Activated T-helper 1 cell treated with anti-CD3 and anti-CD28 coated beads, Interleukin-12 subunit alpha, Interleukin-12 subunit beta, Interleukin-2, Interleukin-4 antibody, amounts not matched to agents 30 ng/mL and 10 ng/mL and 1 ng/mL, durations not matched to agents 14 hours and 24 hours and 36 hours (primary cell): ENCODE measurements around the gene TERT. TPM values are rescaled to one million over a fixed set of nuclear protein-coding genes. Genes with fewer than 3 reads are reported as not detected.
"Not testable (repeated sequence)": the region's sequence is repeated elsewhere in the genome, so short reads cannot be mapped to it uniquely, and the experiment has no call there.

Experiments
- DNase-seq: peaks from one replicate; pipeline ENCODE4 v3.0.0; 2021; ENCODE audit warnings: low spot score
- H3K27ac Mint-ChIP-seq: one replicate; pipeline ENCODE4 v1.8.0; 2021; ENCODE audit warnings: mild to moderate bottlenecking, mixed read lengths
- H3K27me3 Mint-ChIP-seq: one replicate; pipeline ENCODE4 v1.8.0; 2022; ENCODE audit warnings: mild to moderate bottlenecking, moderate library complexity, mixed read lengths; ENCODE audit not compliant: insufficient read depth
- H3K36me3 Mint-ChIP-seq: one replicate; pipeline ENCODE4 v1.8.0; 2021; ENCODE audit warnings: low read depth, mixed read lengths
- H3K4me1 Mint-ChIP-seq: one replicate; pipeline ENCODE4 v1.8.0; 2021; ENCODE audit warnings: low read depth, mixed read lengths
- H3K4me3 Mint-ChIP-seq: one replicate; pipeline ENCODE4 v1.8.0; 2021; ENCODE audit warnings: mild to moderate bottlenecking, moderate library complexity, mixed read lengths
- H3K9me3 Mint-ChIP-seq: one replicate; pipeline ENCODE4 v1.8.0; 2021; ENCODE audit warnings: mixed read lengths
- intact Hi-C: fragments of 100-400 bp; cut with micrococcal nuclease; formaldehyde crosslinking; loops from one replicate; pipeline ENCODE4 v1.15.1; 2024
- total RNA-seq: library from RNA; stranded (reverse); gene quantifications from 2 replicates; pipeline ENCODE4 v1.2.3, GENCODE V29; 2022

TERT gene
- total RNA-seq, 1 donor from 2014 or later, result 12.3 TPM

GRCh38 chr5:1282131-1282992, 12.5 kb downstream of the TERT start:
- H3K36me3 Mint-ChIP-seq, result peaks cover 5% of the 10 kb centered on the region
- intact Hi-C loops, result no loop called here
- H3K27me3 Mint-ChIP-seq, result no peaks in the 10 kb centered on the region
- no peak for DNase-seq
- no peak overlapping the region for H3K27ac Mint-ChIP-seq
- H3K4me3 Mint-ChIP-seq, result no peak overlapping the region
- H3K9me3 Mint-ChIP-seq, result no peaks in the 10 kb centered on the region
- no peaks in the 10 kb centered on the region for H3K4me1 Mint-ChIP-seq

GRCh38 chr5:1281038-1281882, 13.6 kb downstream of the TERT start:
- intact Hi-C loops, result no loop called here
- Mint-ChIP-seq H3K36me3 (peaks cover 10% of the 10 kb centered on the region), H3K27ac (no peak overlapping the region), H3K9me3 (no peaks in the 10 kb centered on the region), H3K4me1 (no peaks in the 10 kb centered on the region), H3K4me3 (no peak overlapping the region), H3K27me3 (no peaks in the 10 kb centered on the region)
- no peak for DNase-seq

GRCh38 chr5:1280177-1281037, 14.5 kb downstream of the TERT start:
- Mint-ChIP-seq H3K36me3 (peaks cover 8% of the 10 kb centered on the region), H3K9me3 (no peaks in the 10 kb centered on the region), H3K4me3 (no peak overlapping the region), H3K4me1 (no peaks in the 10 kb centered on the region), H3K27ac (no peak overlapping the region), H3K27me3 (no peaks in the 10 kb centered on the region)
- intact Hi-C loops, result no loop called here
- no peak for DNase-seq

GRCh38 chr5:1279443-1280151, 15.3 kb downstream of the TERT start:
- Mint-ChIP-seq H3K27ac (no peak overlapping the region), H3K36me3 (peaks cover 8% of the 10 kb centered on the region), H3K27me3 (no peaks in the 10 kb centered on the region), H3K4me1 (no peaks in the 10 kb centered on the region), H3K9me3 (no peaks in the 10 kb centered on the region), H3K4me3 (no peak overlapping the region)
- DNase-seq, result no peak
- intact Hi-C loops, result no loop called here

GRCh38 chr5:1278656-1279442, 16.0 kb downstream of the TERT start:
- Mint-ChIP-seq H3K4me3 (no peak overlapping the region), H3K27me3 (no peaks in the 10 kb centered on the region), H3K27ac (no peak overlapping the region), H3K4me1 (no peaks in the 10 kb centered on the region), H3K9me3 (no peaks in the 10 kb centered on the region), H3K36me3 (peaks cover 8% of the 10 kb centered on the region)
- intact Hi-C loops, result no loop called here
- no peak for DNase-seq

GRCh38 chr5:1278216-1278615, 16.7 kb downstream of the TERT start:
- H3K36me3 Mint-ChIP-seq, result peaks cover 8% of the 10 kb centered on the region
- DNase-seq, result no peak
- H3K27me3 Mint-ChIP-seq, result no peaks in the 10 kb centered on the region
- intact Hi-C loops, result no loop called here
- H3K4me1 Mint-ChIP-seq, result no peaks in the 10 kb centered on the region
- no peak overlapping the region for H3K4me3 Mint-ChIP-seq
- no peak overlapping the region for H3K27ac Mint-ChIP-seq
- H3K9me3 Mint-ChIP-seq, result no peaks in the 10 kb centered on the region

- Mint-ChIP-seq H3K27me3 (no peaks in the 10 kb centered on the region), H3K4me3 (no peak overlapping the region), H3K27ac (no peak overlapping the region), H3K36me3 (peaks cover 8% of the 10 kb centered on the region), H3K4me1 (no peaks in the 10 kb centered on the region), H3K9me3 (no peaks in the 10 kb centered on the region)
- intact Hi-C loops, result no loop called here
- DNase-seq, result no peak
Measured at GRCh38 chr5:1277781-1278180, 17.1 kb downstream of the TERT start.

- Mint-ChIP-seq H3K4me3 (no peak overlapping the region), H3K4me1 (no peaks in the 10 kb centered on the region)
Measured at GRCh38 chr5:1277331-1277730, 17.5 kb downstream of the TERT start.

GRCh38 chr5:1276930-1277329, 17.9 kb downstream of the TERT start:
- no peaks in the 10 kb centered on the region for H3K4me1 Mint-ChIP-seq
- H3K4me3 Mint-ChIP-seq, result no peak overlapping the region
- H3K36me3 Mint-ChIP-seq, result peaks cover 8% of the 10 kb centered on the region
- no peak for DNase-seq
- H3K9me3 Mint-ChIP-seq, result no peaks in the 10 kb centered on the region
- intact Hi-C loops, result no loop called here
- H3K27me3 Mint-ChIP-seq, result no peaks in the 10 kb centered on the region
- H3K27ac Mint-ChIP-seq, result no peak overlapping the region

More at GRCh38 chr5:1277331-1277730, 17.5 kb downstream of the TERT start:
- Mint-ChIP-seq H3K27ac (no peak overlapping the region), H3K9me3 (no peaks in the 10 kb centered on the region), H3K36me3 (peaks cover 8% of the 10 kb centered on the region), H3K27me3 (no peaks in the 10 kb centered on the region)
- DNase-seq, result no peak
- intact Hi-C loops, result no loop called here

GRCh38 chr5:1275397-1276391, 19.2 kb downstream of the TERT start:
- H3K27ac Mint-ChIP-seq, H3K4me3 Mint-ChIP-seq, H3K27me3 Mint-ChIP-seq, DNase-seq, H3K4me1 Mint-ChIP-seq, H3K36me3 Mint-ChIP-seq, intact Hi-C loops, H3K9me3 Mint-ChIP-seq: not testable (repeated sequence)

GRCh38 chr5:1274471-1274870, 20.4 kb downstream of the TERT start:
- H3K4me3 Mint-ChIP-seq, result no peak overlapping the region
- H3K27me3 Mint-ChIP-seq, result no peaks in the 10 kb centered on the region
- no peak overlapping the region for H3K27ac Mint-ChIP-seq
- no peaks in the 10 kb centered on the region for H3K4me1 Mint-ChIP-seq
- DNase-seq, result no peak
- peaks cover 8% of the 10 kb centered on the region for H3K36me3 Mint-ChIP-seq
- intact Hi-C loops, result no loop called here
- no peaks in the 10 kb centered on the region for H3K9me3 Mint-ChIP-seq
